COLO829 (cell line): ENCODE data around the gene DMPK.
A peak's percentile ranks its signal among the peaks of the same experiment; 100 is the strongest.
"Not testable (repeated sequence)": the region's sequence is repeated elsewhere in the genome, so short reads cannot be mapped to it uniquely, and the experiment has no call there.

ENCODE experiments used
- DNase-seq: peaks from one replicate; pipeline ENCODE4 v3.0.0; 2012; ENCODE audit warnings: low spot score

DMPK gene

DNA sequence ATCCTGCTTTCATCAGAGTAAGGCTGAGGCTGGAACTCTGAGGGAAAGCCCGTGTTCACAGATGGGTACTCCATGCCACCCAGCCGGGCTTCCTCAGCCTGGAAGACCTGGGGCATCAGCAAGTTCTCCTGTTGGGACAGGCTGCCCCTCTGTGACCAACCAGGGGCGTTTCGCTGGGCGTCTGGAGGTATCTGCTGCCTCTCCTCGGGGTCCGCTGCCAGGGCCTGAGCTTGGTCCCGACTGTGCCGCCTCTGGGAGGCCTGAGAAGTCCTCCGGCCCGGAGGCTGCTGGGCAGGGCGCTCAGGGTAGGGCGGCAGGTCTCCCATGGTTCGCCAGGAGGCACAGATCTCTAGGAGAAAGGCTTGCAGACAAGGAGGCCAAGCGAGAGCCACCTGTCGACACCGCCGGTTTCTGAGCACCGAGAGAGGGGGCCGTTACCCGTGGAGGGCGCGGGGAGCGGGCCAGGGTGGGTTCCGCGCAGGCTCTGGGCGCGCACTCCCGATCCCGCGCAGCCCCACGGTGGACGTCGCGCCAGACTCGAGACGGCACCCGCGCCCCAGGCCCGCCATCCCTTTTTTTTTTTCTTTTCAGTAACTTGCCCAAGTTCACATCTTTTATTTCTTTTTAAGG lies 32.7 kb upstream of the DMPK start, which contains the start of gene RSPH6A:
TSS of gene RSPH6A (minus strand) at position 458 of the 630 bp plus-strand sequence. CDS start at position 326, 132 bp downstream.
- no peak for DNase-seq

DNA sequence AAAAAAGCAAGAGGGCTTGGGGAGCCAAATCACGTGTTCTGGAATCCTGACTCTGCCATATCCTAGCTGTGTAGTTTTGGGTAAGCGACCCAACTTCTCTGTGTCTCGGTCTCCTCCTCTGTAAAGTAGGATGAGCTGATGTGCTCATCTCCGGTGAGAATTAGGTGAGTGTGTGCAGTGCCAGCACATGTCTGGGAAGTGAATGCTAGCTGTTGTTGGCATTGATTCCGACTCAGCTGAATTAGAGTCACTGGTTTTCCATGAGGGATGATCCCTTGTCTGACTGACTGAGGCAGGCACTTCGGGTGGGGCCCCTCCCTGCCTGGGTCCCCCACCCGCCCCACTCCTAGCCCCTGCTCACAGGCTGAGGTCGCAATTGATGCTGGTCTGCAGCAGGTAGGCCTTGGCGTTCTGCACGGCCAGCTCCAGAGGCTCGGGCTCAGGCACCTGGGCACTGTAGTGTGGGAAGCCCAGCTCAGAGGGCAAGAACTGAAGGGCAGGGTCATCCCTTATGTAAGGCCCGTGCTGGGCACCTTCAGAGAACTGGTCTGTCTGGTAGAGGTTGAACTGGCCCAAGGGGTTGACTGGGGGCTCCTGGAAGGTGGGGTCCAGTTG lies 32.0 kb upstream of the DMPK start:
- DNase-seq = no peak

DNA sequence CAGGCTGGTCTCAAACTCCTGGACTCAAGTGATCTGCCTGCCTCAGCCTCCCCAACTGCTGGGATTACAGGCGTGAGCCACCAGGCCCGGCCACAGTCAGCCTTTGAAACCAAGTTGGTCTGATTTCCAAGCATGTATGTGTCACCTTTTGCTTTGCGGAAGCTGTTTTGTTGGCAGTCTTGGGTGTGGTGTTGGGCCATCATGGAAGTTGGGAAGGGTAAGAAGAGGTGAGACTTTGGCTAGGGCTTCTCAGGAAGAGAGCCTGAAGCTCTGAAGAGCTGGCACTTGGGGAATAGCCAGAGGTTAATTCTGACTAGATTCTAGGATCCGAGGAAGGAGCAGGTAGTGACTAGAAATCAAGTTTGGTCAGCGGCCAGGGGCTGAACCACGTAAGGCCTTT lies 30.0 kb upstream of the DMPK start:
- DNase-seq = no peak

DNA sequence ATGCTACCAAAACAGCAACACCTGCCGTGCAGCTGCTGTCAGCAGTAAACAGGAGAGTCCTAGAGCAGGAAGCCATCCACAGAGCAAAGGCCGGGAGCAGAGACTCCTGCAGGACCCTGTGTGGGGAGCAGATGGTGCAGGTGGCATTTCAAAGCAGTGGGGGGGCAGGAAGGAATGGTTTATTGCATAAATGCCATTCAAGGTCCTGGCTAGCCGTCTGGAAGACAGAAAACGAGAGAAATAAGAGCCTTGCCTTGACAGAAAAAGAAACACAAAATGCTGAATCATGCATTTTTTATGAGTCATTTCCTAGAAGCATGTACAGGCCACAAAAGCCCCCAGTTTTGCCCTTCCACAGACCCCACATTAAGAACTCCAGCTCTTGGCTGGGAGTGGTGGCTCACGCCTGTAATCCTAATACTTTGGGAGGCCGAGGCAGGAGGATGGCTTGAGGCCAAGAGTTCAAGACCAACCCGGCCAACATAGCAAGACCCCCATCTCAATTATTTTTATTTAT lies 27.4 kb upstream of the DMPK start:
- DNase-seq = peak; percentile 12

DNA sequence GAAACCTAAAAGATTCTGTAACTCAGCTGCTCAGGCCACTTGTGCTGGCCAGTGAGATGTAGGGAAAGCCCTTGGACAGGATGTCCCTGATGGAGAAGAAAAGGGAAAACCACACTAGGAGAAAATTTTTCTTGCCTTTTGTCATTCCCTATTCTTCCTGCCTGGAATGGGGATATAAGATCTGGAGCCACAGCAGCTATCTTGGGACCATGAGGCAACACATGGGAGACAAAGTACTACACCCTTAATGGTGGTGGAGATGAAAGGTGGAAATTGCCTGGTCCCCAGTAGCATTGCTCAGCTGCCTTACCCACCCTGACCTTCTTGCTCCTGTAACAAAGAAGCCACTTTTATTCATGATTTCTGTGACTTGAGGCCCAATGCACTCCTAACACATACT lies 23.4 kb upstream of the DMPK start:
- no peak for DNase-seq

DNA sequence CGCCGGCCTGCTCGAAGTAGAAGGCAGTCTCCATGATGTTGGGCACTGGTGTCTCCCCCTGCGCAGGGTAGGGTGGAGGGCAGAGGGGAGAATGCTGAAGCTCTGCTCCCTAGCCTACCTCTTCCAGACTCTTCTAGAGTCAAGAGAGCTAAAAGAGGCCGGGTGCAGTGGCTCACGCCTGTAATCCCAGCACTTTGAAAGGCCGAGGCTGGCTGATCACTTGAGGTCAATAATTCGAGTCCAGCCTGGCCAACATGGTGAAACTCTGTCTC lies 22.6 kb upstream of the DMPK start:
- no peak for DNase-seq

DNA sequence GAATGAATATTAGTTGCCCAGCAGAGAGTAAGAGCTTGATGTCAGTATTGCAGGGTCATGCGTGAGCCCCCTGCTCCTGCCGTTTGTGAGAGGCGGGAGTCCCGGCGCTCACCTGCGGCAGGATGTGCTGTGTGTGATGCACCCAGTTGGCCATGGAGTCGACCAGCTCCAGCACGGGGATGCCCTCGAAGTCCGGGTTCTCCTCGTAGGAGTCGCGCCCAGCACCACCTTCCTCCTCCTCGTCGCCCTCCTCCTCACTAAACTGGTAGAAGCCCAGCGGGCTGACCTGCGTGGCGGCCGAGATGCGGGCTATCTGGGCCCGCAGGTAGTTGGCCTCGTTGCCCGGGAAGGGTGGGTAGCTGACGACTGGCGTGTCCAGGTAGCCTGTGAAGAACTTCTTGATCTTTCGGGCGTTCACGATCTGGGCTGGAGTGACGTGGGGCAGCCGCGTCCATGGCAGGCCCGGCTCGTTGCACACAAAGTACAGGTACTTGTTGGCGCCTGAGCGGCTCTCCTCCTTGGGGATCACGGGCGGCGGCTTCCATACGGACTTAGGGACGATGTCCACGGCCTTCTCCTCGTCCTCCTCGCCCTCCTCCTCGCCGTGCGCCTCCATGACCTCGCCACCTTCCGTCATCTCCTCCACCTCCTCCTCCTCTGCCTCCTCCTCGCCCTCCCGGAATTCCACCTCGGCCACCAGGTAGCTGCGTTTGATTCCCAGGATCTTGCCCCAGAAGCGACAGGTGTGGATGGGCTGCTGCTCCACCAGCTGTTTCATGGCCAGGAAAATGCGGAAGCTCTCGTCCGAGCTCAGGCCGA lies 22.1 kb upstream of the DMPK start:
- no peak for DNase-seq

DNA sequence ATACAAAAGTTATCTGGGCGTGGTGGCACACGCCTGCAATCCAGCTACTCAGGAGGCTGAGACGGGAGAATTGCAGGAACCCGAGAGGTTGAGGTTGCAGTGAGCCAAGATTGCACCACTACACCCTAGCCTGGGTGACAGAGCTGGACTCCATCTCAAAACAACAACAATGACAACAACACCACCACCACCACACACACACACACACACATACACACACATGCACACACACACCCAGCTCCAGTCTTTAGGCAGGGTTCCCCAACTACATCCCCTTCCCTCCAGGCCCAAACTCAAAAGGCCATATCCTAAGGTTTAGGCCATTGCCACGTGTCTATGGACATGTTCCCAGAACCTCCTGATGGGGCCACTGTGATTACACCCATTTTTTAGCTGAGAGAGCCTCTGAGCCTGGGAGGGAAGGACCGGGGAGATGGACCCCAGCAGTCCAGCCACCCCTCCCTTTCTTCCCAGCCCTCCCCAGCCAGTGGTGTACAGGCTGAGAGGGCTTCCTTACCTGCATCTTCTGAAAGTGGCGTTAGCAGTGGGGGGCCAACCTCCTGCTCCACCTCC lies 19.4 kb upstream of the DMPK start:
- no peak for DNase-seq

DNA sequence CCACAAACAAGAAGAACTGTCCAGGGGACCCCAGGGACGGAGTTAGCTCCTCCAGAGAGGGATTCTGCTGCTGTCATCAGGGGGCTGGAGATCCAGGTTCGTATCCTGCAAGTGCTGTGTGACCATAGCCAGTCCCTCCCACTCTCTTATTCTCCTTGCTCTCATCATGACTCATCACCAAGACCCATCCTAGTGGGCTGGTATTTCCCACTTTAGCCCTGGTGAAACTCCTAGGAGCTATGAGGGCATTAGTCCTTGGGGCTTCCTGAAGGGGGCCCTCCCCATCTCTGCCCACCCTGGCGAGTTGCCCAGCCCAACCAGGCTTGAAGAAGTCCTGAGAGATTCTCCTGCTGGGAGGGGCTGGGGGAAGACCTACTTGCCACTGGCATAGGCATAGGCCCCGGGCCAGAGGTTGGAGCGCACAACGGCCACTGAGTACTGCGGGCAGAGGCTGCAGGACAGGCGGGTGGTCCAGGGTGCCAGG lies 17.8 kb upstream of the DMPK start:
- no peak for DNase-seq

DNA sequence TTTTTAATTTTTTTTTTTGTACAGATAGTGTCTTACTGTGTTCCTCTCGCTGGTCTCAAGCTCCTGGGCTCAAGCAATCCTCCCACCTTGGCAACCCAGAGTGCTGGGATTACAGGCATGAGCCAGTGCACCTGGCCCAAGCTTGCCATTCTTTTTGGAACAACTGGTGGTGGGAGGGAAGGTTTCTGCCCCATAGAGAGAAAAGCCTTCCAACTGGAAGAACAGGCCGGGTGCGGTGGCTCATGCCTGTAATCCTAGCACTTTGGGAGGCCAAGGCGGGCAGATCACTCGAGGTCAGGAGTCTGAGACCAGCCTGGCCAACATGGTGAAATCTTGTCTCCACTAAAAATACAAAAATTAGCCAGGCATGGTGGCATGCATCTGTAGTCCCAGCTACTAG lies 17.3 kb upstream of the DMPK start:
- DNase-seq = not testable (repeated sequence)

DNA sequence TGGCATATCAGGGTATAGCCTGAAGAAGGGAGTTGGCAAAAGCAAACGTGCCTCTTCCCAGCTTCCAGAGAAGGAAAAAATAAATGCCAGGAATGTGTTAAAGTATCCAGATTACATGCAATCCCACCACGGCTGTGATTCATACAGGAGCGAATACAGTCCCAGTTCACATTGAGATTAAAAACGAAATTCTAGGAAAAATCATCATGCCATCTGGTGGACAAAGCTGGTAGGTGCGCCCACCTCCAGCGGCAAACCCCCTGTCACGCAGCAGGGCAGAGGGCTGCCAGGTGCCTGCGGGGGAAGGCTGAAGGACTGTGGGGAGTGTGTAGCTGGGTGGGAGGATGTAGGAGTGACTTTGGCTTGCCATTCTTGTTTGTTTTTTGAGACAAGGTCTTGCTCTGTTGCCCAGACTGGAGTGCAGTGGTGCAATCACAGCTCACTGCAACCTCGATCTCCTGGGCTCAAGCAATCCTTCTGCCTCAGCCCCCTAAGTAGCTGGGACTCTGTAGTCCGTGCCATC lies 16.8 kb upstream of the DMPK start:
- DNase-seq = peak; percentile 79

DNA sequence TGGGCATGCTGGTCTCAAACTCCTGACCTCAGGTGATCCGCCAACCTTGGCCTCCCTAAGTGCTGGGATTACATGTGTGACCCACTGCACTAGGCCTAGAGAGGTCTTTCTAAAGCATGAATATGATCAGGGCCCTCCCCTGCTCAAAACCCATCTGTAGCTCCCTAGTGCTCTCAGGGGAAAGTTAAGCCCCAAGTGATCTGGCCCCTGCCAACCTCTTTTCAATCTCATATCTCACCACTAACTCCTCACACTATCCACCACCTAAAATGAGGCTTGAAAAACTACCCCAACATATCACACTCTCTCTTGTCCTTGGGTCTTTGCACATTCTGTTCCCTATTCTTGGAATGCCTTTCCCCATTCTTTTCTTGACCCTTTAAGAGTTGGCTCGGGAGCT lies 12.3 kb upstream of the DMPK start:
- DNase-seq = no peak

DNA sequence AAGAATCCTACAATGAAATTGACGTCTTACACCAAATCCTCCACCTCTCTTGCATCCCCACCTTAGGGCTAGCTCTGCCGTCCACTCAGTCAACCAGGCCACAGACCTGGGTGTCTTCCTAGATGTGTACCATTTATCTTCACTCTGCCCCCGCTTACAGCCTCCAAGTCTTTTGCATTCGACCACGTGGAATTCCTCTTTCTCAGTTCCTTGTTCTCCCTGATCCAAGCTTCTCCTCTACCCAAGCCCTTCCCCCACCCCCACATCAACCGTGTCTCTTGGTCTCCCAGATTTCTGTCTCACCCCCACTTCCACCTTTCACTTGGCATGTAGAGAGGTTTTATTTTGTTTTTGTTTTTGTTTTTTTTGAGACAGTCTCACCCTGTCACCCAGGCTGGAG lies 11.6 kb upstream of the DMPK start:
- DNase-seq = no peak

DNA sequence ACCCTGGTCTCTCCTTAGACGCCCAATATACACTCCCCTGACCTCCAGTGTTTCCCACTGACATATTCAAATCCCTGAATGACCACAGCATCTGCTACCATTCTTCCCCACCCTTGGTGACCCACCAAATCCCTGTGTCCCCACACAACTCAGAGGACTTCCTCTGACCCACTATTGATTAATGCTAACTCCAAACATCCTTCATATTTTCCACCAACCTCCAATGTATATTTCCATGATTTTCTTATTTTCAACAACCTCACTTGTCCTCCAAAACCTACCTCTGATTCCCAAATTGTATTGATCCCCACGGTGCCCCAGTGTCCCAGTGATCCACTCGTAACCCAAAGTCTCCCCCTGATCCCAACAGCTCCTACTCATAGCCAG lies 10.9 kb upstream of the DMPK start:
- DNase-seq = no peak

DNA sequence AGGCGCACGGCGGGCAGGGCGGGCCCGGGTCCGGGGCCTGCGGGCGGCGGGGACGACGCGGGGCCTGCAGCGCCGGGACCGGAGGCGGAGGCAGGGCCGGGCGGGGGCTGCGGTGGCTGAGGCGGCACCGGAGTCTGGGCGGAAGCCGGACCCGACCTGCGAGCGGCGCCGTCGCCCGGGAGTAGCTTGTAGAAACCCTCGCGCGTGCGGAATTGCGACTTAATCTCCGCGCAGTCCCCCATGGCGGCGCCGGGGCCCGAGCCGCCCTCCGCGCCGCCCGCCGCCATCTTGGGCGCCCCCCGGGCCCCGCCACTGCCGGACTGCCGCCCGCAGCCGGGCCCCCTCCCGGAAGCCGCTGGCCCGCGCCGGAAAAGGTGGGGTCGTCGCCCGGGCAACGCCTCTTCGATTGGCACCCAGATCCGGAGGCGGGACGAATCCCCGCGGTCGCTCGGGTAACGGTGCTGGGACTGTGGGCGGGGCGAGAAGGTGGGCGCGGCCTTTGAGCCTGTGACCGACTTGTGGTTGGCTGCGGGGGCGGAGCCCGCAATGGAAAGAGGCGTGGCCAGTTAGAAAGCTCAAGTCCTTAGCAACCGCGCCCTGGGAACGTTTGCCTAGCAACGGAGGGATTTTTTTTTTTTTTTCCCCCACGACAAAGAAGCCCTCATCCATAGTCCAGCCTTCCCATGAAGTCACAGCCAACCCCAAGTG lies 10.3 kb upstream of the DMPK start, which contains the start of gene DMWD:
TSS of gene DMWD (minus strand) at position 376 of the 708 bp plus-strand sequence. CDS start at position 287, 89 bp downstream.
- DNase-seq = peak; percentile 97

DNA sequence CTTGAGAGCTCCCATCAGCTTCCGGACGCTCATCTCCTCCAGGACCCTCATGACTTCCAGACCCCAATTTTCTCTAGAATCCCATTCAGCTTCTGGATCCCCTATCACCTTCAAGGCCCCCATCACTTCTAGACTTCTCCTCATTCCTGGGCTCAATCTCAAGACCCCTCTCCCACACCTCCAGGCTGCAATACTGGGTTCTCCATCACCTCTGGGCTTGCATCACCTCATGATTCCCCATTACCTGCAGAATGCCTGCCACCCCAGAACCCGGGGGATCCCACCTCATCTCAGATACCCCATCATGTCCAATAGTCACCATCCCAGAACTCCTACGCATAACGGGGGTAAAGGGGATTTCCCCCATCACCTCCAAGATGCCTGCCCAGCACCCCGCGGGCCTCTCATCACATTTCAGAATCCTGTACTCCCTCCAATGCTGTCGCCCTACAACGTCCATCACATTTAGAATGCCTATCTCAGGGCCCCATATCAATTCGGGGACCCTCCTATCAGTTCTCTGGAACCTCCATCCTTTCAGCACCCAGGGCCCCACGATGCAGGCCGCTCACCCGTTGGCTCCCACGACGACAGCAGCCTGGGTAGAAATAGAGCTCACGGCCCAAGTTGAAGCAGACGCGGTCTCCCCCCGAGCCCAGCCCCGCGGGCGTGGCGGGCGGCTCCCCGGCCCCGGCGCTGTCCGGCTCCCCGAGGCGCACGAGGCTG lies 9.6 kb upstream of the DMPK start:
- DNase-seq = no peak

DNA sequence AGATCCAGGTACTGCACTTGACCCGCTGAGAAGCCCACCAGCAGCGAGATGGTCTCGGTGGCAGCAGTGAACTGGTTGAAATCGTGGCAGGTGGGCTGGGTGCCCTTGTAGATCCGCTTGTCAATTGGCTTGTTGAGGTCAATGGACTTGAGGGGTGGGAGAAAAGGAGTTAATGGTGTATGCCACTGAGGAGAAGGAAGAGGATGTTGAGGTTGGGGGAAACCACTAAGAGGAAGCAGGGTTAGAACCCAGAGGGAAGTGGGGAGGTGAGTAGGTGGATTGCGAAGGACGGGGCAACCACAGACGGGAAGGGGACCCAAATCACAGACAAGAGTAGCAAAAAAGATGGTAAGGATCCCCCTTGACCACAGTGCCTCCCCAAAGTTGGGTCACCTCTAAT lies 8.7 kb upstream of the DMPK start:
- no peak for DNase-seq

DNA sequence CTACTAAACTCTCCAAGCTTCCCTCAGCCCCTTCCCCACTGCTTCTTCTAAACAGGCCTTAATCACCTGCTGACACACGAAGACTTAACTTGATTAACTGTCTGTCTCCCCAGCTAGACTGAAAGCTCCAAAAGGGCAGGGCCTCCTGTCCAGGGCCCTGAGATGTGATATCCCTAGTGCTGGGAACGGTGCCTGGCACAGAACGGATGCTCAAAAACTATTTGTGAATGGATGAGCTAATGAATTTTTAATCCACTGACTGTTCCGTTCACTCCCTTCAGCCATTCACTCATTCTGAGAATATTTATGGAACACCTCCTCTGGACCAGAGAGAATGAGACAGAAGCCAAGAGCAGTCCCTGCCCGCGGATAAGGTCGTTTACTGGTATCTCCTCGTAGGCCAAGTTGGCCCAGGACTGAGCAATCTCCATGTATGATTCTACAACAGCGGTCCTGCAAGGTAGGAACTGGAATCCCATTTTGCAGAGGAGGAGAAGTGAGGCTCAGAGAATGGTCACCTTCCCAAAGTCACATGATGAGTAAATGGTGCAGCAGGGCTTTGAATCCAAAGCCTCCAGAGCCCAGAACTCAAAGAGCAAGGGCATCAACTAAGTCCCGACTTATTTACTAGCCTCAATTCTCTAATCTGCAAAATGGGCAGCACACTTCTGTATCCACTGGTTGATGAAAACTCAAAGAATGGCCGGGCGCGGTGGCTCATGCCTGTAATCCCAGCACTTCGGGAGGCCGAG lies 6.9 kb upstream of the DMPK start:
- no peak for DNase-seq

DNA sequence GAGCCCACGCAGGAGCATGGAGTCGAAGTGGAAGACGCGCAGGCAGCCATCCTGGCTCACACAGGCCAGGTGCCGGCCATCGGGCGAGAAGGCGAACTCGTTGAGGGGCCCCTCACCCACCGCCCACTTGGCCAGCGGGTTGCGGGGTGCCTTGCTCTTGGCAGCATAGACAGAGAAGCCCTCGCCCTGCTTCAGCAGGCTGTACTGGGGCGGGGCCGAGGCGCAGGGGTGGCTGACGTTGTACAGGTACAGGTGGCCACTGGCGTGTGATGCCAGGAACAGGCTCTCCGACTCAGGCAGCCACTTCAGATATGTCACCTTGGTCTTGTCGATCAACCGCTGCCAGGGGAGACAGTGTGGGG lies 4.2 kb upstream of the DMPK start:
- DNase-seq = no peak

DNA sequence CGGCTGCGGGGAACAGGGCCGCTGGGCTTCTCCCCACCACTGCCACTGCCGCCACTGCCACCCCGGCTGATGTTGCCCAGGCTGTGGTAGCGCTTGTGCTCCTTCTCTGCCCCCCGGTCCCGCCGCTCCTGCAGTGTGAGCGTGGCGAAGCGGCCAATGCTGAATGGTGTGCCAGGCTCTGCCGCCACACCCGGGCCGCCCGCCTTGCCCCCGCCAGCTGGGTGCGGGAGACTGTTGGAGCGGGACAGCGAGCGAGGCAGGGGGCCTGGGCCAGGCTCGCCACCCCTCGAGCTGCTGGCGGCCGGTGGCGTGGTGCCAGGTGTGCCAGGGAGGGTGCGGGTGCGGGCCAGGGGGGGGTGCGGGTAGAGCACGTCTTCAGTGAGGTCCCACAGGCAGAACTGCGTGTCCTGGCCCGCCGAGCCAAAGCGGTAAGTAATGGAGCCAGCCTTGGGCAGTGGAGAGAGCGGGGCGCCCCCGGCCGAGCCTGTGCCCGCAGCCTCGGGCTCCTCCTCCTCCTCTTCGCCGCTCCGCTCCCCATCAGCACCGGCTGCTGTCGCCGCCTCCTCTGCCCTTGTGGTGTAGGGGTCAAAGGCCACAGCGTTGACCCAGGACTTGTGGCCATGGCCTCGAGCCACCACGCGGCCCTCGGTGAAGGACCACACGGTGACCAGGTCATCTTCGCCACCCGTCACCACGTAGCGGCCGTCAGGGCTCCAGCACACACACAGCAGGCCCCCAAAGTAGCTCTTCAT lies 3.7 kb upstream of the DMPK start:
- DNase-seq = no peak
